SKM-1 (cell line): ENCODE data around the gene FBH1.
"Not testable (repeated sequence)": the region's sequence is repeated elsewhere in the genome, so short reads cannot be mapped to it uniquely, and the experiment has no call there.

Experiments used
- DNase-seq: peaks from one replicate; lab custom pipeline; 2025; ENCODE audit not compliant: unreplicated experiment; lab: John Stamatoyannopoulos, UW

The FBH1 gene

GRCh38 chr10:5889624-5890451 is at the start of gene FBH1, which contains the start of gene ANKRD16:
FBH1 (plus strand) TSS chr10:5890243; CDS start chr10:5890346, 103 bp downstream.
ANKRD16 (minus strand) TSS chr10:5889893; CDS start chr10:5889354, 539 bp downstream.
- peak; percentile 76 for DNase-seq

- DNase-seq, result no peak
Observed at GRCh38 chr10:5840314-5841307, 49.4 kb upstream of the FBH1 start.

GRCh38 chr10:5841965-5842364 is 48.1 kb upstream of the FBH1 start:
- no peak for DNase-seq

GRCh38 chr10:5843686-5844344 is 46.2 kb upstream of the FBH1 start:
- no peak for DNase-seq

- no peak for DNase-seq
Observed at GRCh38 chr10:5844345-5845055, 45.5 kb upstream of the FBH1 start.

GRCh38 chr10:5846667-5847066 is 43.4 kb upstream of the FBH1 start:
- DNase-seq, result not testable (repeated sequence)

- DNase-seq, result no peak
Observed at GRCh38 chr10:5854131-5854475, 35.9 kb upstream of the FBH1 start.

- DNase-seq, result no peak
Observed at GRCh38 chr10:5855979-5856700, 33.9 kb upstream of the FBH1 start.

GRCh38 chr10:5856701-5857004 is 33.4 kb upstream of the FBH1 start:
- DNase-seq, result no peak

- DNase-seq, result no peak
Observed at GRCh38 chr10:5858811-5859210, 31.2 kb upstream of the FBH1 start.

GRCh38 chr10:5860066-5860465 is 30.0 kb upstream of the FBH1 start:
- DNase-seq, result no peak

GRCh38 chr10:5862360-5862961 is 27.6 kb upstream of the FBH1 start:
- no peak for DNase-seq

GRCh38 chr10:5862981-5863685 is 26.9 kb upstream of the FBH1 start:
- not testable (repeated sequence) for DNase-seq

GRCh38 chr10:5866451-5867081 is 23.5 kb upstream of the FBH1 start:
- not testable (repeated sequence) for DNase-seq

GRCh38 chr10:5867091-5867615 is 22.9 kb upstream of the FBH1 start:
- DNase-seq, result not testable (repeated sequence)

GRCh38 chr10:5868383-5868782 is 21.7 kb upstream of the FBH1 start:
- not testable (repeated sequence) for DNase-seq

- DNase-seq, result no peak
Observed at GRCh38 chr10:5869156-5869555, 20.9 kb upstream of the FBH1 start.

GRCh38 chr10:5871596-5871995 is 18.4 kb upstream of the FBH1 start:
- DNase-seq, result no peak
